NCI-H2227 treated with DMSO at 0.1 percent for 48 hours (cell line): ENCODE results near the gene ZDHHC14.
"Not testable (repeated sequence)": the region's sequence is repeated elsewhere in the genome, so short reads cannot be mapped to it uniquely, and the experiment has no call there.

Experiments
- DNase-seq: peaks from one replicate; lab custom pipeline; 2025; lab: John Stamatoyannopoulos, UW

ZDHHC14 gene

GRCh38 chr6:157571950-157572349 is 191.0 kb downstream of the ZDHHC14 start:
- DNase-seq: no peak

DNA sequence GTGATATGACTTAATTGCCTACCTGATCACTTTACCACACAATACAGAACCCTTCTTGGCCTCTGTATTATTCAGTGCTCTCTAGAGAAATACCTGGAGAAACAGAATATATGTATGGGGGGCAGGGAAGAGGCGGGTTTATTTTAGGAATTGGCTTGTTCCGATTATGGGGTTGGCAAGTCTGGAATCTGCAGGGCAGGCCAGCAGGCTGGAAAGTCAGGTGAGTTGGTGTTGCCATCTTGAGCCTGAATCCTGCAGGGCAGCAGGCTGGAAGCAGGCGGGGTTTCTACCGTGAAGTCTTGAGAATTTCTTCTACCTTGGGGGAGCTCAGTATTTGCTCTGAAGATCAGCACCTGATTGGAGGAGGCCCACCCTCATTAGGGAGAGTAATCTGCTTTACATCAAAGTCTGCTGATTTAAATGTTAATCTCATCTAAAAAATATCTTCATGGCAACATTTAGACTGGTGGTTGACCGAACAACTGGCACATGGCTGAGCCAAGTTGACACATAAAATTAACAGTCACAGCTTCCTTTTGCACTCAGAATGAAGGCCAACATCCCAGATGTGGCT is 193.9 kb downstream of the ZDHHC14 start:
- no peak for DNase-seq

DNA sequence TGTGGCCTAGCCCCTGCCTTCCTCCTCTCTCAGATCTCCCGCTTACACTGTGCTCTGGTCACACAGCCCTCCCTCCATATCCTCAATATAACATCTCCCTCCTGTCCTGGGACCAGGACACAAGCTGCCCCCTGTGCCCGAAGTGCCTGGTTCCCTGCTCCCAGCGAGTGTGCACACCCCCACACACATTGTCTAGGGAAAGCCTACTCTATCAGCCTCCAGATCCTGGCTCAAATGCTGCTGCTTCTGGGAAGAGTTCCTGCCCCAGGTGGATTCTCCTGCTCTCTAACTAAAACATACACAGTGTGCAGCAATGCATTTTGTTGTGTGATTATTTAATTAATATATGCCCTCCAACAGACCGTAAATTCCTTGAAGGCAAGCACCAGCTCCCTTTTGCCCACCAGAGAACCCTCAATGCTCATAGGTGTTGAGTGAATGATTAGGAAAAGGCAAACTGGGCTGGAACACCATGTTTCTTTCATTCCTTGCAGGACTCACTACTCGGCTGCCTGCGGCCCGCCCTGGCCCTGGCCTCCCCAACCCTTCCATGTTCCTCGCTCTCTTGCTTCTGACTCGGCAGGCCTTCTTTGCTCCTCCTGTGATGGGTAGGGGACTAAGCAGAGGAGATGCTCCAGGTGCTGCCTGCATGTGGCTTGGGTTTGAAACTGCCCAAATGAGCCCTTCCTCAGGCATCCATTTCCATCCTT is 194.6 kb downstream of the ZDHHC14 start:
- no peak for DNase-seq

- DNase-seq: not testable (repeated sequence)
Observed at GRCh38 chr6:157576991-157577390, 196.0 kb downstream of the ZDHHC14 start.

DNA sequence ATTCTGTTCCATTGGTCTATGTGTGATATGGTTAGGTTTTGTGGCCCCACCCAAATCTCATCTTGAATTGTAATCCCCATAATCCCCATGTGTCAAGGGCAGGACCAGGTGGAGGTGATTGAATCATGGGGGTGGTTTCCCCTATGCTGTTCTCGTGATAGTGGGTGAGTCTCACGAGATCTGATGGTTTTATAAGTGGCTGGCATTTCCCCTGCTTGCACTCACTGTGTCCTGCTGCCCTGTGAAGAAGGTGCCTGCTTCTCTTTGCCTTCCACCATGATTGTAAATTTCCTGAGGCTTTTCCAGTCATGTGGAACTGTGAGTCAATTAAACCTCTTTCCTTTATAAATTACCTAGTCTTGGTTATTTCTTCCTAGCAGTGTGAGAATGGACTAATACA is 197.5 kb downstream of the ZDHHC14 start:
- not testable (repeated sequence) for DNase-seq

GRCh38 chr6:157579467-157580031 is 198.6 kb downstream of the ZDHHC14 start:
- no peak for DNase-seq

DNA sequence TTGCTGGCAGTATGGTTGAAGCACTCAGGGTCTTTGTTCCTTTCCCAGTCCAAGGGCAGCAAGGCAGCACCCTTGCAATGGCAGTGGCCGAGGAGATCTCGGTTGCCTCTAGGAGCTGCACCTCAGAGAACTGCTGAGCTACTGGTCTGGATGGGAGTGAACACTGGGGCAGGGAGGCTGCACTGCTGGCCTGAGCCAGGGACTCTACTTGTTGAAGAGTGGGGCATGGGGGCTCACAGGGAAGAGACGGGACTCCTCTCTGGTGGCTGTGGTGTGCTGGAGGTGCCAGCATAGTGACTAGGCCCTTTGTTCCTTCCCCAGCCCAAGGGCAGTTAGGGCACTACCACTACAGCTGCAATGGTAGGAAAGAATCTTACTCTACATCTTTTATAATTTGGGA is 203.0 kb downstream of the ZDHHC14 start:
- DNase-seq: no peak

DNA sequence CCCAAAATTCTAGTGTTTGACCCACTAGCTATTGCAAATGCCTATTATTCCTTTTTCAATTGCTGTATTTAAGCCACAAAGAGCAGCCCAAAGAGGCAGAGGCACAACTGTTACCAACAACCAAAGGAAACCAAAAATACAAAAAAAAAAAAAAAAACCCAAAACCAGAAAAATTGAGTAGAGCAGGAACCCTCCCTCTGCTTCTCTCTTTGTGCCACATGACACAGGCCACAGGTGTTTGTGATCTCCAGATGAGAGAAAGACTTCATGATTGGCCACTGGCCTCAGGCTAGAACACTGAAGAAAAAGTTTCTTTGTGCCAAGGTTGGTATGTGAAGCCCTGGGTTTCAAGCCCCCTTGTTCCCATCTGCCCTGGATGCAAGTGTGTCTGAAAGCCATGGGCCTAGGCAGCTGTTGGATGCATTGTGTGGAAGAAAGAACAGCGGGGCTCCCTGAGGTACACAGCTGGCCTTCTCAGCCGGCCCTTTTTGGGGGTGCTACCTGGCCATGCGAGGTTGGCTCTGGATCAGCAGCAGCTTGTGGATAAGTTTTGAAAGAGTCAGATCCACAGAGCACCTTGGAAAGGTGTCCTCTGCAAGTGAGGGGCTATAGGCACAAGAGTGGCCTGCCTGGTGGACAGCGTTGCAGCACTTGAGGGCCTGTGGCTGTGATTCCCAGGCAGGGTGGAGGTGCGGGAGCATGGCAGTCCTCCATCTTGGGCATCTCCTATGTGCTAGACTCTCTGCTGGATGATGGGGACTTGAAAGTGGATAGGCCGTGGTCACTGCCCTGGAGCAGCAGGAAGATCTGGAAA is 204.5 kb downstream of the ZDHHC14 start:
- no peak for DNase-seq

DNA sequence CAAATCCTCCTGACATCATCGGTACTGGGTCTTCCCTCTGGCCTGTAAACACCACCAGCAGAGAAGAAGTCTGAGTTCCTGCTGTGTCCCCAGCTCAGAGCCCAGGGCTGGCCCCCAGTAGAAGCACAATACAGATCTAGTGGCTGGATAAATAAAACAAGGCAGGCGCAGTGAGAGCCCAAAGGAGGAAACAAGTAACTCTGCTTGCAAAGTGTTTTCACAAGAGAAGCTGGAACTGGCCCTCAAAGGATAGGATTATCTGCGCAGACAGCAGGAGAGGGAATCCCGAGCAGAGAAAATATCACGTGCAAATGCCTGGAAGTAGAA is 205.1 kb downstream of the ZDHHC14 start:
- no peak for DNase-seq

GRCh38 chr6:157586476-157587126 is 205.6 kb downstream of the ZDHHC14 start:
- DNase-seq: no peak

DNA sequence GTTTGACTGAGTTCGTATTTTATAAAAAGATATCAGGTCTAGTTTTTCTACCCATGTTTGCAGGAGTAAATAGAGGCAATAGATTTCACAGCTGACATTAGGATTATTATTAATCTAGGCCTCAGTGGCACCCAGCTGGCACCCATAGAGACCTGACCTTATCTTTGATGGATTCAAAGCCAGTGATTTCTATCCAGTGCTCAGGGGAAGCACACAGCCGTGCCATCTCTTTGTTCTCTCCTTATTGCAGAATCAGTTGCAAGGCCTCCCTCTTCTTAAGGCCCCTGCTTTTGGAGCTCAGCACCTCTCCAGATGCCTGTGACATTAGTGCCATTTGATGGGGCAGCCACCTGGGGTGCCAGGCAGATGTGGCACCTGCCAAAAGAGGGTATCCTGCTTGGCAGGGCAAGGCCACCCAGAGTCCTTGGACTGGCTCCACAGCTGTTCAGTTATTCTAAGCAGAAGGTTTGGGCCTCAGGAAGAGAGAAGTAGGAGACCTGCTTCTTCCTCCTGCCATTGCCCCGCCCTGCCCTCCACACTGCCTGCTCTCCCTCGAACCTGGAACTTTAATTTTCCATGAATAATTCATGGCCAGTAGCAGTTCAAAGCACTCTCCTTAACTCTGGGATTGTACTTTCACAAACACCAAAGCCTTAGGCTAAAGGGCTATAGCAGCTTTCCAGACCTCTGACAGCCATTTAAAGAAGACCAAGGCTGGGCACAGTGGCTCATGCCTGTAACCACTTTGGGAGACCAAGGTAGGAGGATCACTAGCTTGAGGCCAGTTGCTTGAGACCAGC is 206.3 kb downstream of the ZDHHC14 start:
- DNase-seq: no peak

GRCh38 chr6:157590654-157591053 is 209.7 kb downstream of the ZDHHC14 start:
- not testable (repeated sequence) for DNase-seq

- no peak for DNase-seq
Observed at GRCh38 chr6:157592541-157592940, 211.6 kb downstream of the ZDHHC14 start.

DNA sequence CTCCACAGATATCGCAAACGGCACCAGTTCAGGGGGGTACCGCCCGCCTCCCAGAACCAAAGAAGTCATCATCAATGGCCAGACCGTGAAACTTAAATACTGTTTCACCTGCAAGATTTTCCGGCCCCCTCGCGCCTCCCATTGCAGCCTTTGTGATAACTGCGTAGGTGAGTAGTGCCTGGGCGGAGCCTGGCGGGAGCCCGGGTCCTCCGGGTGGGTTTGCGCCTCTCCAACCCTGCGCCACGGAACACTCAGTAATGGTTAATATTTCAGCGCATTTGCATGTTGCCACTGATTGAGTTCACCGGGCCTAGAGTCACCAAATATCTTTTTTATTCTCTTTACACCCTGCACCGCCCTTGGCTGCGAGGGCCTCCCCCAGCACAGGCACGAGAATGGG is 212.0 kb downstream of the ZDHHC14 start:
- DNase-seq: no peak

DNA sequence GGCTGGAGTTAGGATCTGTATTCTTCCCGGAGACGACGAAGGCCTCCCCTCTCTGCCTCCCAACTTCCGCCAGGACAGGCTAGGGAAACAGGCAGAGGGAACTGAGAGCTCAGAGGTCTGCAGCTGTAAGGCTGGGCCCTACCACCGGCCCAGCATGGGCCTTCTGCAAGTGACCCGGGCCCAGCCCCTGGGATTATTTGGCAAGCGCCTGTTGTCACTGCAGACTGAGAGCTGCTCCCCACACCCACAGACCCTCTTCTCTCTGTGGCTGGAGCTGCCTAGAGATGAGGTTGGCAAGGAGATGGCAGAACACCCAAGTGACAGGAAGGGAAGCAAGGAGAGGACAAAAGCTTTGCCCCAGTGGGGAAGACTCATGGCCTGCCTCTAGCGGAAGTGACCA is 212.6 kb downstream of the ZDHHC14 start:
- DNase-seq: no peak

GRCh38 chr6:157594292-157594691 is 213.3 kb downstream of the ZDHHC14 start:
- DNase-seq: no peak

- no peak for DNase-seq
Observed at GRCh38 chr6:157595768-157596167, 214.8 kb downstream of the ZDHHC14 start.

- no peak for DNase-seq
Observed at GRCh38 chr6:157596461-157596860, 215.5 kb downstream of the ZDHHC14 start.

DNA sequence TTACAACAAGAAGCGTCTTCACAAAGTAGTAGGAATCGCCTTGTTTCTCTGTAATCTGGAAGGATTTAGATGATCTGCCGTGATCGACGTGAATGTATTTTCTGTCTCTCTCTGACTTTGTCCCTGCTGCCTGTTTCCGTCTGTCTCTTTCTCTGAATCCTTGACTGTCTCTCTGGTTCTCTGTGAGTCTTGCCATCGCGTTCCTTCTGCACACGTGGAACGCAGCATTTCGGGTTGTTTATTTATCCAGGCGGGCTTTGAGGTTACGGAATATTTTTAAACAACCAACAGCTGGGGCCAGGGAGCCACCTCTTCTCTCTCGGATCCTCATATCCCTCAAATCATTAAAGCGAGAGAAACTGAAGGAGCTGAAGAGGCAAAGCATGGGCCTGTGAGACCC is 215.9 kb downstream of the ZDHHC14 start:
- DNase-seq: no peak

- no peak for DNase-seq
Observed at GRCh38 chr6:157597461-157598312, 216.7 kb downstream of the ZDHHC14 start.

GRCh38 chr6:157599191-157599590 is 218.2 kb downstream of the ZDHHC14 start:
- DNase-seq: no peak
